DMS79 (cell line): ENCODE data around the gene SFMBT2.

Experiments
- DNase-seq: peaks from one replicate; lab custom pipeline; 2025; lab: John Stamatoyannopoulos, UW

Gene SFMBT2

DNA sequence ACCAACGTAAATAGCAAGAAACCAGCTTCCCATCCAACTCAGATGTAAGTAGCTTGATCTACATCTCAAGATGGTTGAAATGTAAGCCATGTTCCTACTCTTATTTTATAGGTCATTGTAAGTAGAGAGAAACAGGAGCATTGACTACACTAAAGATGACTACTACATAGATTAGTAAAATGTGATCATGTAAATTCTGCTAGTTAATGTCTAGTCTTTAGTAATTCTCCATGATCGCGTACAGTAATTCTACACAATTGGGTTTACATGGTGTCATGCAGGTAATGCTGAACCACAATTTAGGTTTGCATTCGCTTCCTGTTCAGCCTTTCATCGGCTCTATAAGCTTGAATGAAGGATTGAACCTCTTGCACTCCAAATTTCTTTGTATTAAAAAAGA is 14.9 kb upstream of the SFMBT2 start:
- DNase-seq: no peak

DNA sequence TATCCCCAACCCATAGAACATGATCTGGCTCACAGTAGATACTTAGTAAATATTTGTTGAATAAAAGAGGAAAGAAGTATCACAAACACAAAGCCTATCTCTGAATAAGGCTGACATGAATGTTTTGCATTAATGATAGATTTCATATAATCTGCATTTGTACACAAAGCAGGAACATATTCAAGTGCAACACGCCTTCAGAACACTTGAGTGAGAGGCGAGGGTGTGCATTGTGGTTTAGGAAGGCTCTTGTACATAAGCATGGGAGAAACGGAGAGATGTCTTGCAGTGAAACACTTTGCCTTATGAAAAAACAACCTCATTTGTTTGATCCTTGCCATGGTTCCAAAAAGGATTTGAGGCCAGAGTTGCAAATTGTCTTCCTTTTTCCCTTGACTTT is 14.1 kb upstream of the SFMBT2 start:
- no peak for DNase-seq

DNA sequence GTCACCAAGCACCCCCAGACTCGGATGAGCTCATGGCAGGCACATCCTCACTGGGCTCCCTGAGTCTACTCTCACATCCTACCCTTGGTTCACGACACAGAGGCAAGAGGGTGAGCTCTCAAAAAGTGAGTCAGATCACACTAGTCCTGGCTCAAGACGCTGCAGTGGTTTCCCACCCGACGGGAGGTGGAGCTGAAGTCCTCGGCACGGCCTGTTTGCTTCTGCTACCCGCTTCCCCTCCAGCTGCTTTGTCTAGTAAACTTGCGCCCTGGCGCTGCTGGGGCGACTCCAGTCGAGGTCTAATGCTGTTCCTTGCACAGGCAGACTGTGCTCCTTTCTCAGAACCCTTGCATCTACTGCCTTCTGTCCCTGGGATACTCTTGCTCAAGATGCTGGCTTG is 13.5 kb upstream of the SFMBT2 start:
- DNase-seq: no peak

DNA sequence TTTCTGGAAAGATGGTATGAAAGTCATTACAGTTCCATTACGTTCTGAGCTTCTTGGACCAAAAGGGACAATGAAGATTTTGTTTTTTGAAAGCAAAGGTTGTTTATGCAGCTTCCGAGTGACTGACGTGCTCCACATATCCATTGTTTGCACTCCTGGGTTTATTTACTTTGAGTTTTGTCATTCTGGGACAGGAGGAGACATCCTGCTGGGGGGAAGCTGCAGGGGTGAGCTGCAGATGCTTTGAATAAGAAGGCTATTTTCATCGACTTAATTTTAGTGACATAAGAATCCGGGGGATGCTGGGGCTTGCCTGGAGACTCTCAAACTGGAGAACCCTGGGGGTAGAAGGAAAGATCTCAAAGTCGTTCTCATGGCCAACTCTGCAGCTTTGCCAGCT is 12.7 kb upstream of the SFMBT2 start:
- no peak for DNase-seq

DNA sequence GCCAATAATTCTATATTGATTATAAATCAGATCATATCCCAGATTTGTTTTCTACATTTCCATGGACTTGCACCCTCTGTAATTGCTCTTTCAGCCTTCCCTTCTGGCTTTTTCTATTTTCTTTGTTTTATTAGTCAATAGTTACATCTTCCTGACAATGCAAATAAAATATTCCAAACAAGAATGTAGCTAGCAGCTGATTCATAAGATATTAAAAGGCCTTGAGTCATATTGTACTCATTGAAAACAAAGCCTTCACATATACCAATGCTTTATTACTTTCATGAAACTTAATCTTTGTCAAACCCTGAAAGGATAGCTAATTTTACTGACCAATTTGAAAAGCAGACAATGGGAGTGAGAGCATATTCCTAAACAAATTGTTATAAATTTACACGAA is 10.7 kb upstream of the SFMBT2 start:
- no peak for DNase-seq

DNA sequence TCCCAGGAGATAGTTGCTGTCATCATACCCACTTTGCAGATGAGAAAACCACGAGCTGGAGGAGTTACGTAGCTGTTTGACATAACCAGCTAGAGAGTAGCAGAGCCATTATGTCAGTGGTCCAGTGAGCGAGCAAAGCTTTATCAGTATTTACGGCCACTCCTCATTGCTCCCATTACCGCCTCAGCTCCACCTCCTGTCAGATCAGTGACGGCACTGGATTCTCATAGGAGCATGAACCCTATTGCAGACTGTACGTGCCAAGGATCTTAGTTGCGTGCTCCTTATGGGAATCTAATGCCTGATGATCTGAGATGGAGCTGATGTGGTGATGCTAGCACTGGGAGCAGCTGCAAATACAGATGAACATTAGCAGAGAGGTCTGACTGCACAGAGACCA is 9.2 kb upstream of the SFMBT2 start:
- DNase-seq: no peak

DNA sequence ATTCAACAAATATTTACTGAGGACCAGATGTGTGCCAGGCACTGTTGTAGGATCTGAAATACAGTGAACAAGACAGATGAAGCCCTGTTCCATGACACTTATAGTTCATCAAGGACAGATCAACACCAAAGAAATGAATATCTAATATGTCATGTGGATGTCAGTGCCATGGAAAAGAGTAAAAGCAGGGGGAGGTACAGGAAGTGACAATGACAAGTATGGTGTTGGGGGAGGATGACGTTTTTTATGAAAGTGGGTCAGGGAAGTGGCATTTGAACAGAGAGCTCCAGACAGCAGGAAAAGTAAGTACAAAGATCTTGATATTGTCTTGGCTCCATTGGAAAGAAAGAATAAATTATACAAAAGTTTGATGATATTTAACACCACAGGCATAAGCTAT is 7.0 kb upstream of the SFMBT2 start:
- DNase-seq: no peak

DNA sequence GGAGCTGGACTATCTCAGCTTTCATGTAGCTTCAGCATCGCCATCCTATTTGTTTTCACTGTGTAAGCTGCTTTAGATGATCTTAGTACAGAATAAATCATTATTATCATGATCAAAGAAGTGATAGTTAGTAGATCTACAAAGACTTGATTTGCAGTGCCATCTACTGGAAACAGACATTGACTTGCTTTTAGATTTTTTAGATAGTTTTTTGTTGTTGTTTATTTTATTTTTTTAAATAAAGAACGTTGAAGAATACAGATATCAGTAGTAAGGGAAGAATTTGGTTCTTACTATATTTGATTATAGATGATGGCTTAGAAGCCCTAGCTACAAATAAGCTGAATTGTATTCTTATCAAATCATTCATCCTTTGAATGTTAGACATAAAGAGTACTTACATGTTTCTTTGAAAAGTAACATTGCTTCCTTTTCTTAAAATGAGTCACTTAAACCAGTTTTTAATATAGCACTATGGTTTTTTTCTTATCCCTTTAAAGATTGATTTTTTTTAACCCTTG is 6.3 kb upstream of the SFMBT2 start:
- no peak for DNase-seq

DNA sequence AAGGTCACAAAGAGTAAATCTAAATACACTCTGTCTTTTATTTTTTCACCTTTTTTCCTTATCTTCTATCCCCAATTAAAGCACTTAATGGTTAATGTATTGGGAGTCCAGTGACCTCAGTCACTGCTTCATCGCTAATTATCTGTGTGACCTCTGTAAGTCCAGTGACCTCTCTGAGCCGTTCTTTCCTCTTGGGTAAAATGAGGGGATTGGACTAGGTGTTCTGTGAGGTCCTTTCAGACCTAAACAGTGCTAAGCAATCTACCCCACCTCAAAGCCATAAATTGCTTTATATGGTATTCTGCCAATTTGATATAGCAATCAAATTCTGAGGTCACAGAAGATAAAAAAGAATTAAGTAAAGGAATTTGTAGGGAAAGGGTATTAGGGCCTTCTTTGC is 3.9 kb upstream of the SFMBT2 start:
- DNase-seq: no peak

DNA sequence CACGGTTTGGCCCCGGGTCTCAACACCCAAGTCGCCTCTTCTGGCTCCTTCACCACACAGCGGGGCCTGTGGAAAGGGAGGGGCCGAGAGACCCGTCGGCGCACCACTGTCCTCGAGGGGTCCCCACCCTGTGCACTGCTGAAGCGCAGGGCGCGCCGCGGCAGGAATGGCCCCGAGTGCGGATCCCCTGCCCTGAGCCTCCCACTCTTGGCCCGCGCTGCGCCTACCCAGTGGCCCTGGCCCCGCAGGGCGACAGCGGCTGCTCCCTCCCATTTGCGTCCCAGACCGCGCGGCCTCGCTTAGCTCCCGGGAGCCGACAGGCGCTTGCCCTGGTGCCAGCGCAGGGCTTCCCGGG is 2.1 kb upstream of the SFMBT2 start:
- DNase-seq: no peak

DNA sequence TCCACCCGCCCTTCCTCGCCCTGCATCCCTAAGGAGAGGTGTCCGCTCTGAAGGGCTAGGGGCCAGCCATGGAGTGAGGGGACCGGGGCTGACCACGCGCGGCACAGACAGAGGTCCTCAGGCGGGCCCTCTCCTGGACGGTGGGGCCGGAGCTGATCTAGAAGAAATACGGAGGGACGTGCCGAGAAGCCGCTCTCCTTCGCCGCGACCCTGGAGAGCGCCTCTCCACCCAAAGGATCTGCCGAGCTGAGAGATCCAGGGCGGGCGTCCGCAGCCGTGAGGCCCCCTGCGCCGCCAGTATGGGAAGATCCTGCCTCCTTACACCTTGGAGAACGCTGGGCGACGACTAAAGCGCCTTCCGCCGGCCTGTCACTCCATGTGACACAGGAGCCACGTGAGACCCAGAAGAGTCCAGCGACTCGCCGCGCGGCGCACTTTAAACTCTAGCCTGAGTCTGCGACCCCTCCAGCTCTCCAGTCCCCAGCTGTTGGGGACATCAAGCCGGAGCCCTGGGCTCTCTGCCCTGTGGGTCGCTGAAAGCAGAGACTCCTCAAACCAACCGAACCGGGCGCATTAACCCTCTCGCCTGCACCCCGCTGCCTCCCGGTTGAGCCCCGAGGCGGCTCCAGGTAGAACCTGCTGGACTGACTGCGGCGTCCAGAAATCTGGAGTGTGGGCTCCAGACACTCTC is 1.5 kb upstream of the SFMBT2 start:
- DNase-seq: no peak

DNA sequence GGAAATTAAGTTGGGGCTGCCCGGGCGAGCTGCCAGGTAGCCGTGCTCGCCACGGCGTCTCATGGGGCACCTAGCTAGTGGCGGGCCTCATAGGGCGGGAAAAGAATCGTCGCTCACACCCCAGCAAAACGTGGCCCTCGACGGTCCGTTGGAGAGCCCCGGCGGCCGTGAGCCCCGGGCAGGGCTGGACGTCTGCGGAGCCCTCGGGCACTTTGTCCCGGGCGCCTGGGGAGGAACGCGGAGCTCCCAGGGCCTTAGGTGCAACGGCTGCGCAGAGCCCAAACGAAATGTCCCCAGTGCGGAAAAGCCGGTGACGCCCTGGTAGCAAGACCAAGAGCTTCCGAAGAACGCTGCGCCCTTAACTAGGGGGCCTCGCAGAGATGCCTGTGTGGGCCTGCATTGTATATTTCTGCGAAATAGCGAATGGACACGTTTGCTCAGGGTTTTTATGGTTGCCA is 866 bp upstream of the SFMBT2 start:
- no peak for DNase-seq

DNA sequence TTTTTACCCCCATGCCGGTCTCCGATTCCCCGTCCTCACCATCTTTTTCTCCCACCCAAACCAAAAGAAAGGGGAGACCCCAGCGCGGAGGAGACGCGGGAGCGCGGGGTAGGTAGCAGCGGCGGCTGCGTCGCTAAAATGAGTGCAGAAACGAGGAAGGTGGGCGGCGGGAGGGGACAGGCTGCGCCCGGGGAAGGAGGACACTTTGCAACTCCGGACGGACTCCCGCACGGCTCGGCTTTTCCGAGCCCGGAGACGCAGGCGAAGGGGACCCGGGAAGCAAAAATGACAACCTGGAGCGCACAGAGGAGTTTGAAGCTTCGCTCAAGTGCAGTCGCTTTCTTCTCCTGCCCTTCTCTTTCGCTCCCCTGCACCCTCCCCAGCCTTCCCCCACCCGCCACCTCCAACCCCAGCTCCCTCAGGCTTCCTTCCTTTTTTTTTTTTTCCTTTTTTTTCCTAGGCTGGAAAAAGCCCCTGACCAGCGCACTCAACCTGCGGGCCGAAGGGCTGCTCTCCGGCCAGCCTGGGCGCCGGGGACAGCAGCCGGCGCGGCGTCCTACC is 453 bp downstream of the SFMBT2 start:
- DNase-seq: no peak

DNA sequence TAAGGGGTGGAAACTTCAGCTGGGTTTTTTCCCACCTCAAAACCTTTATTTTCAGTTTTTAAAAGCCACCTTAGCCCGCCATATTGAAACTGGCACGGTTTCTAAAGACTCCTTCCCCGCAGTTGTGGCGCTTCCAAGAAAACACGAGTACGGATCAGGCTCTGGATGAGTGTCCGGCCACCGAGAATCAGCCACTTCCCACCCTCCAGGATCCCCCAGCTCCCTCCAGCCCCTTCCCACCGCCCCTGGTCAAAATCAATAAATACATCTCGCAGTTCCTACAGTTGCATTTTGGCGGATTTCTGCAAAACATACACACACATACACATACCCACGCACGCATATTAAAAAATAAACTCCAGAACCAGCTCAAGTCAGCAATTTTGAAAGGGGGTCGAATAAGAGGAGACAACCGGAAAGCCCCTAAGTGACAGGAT is 1.1 kb downstream of the SFMBT2 start:
- DNase-seq: no peak

DNA sequence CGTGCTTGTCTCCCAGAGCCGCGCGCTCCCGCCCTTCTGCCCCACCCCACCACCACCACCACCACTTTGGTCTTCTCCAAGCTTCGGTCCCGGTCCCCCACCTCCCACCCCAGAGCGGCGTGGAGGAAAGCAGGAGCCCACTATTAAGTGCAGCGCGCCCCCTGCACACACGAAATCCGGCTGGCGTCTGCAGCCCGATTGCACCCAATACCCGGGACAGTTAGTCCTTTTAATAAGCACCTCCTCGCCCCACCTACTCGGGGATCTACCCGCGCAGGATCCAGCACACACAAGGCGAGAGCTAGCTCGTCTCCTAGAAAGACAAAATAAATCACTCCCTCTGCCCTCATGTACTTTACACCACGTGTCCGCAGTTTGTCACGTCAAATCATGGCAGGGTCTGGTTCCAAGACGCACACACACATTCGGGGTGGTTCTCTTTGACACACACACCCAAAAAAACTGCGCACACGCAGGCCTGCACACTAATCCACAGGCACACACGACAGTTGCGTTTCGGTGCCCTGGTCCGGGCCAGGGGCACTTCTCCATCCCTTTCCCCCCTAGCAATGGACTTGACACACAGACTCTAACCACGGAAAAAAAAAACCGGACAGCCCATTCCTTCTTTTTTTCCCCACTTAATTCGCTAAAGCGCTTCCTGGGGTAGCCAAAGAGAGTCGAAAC is 1.6 kb downstream of the SFMBT2 start:
- no peak for DNase-seq

DNA sequence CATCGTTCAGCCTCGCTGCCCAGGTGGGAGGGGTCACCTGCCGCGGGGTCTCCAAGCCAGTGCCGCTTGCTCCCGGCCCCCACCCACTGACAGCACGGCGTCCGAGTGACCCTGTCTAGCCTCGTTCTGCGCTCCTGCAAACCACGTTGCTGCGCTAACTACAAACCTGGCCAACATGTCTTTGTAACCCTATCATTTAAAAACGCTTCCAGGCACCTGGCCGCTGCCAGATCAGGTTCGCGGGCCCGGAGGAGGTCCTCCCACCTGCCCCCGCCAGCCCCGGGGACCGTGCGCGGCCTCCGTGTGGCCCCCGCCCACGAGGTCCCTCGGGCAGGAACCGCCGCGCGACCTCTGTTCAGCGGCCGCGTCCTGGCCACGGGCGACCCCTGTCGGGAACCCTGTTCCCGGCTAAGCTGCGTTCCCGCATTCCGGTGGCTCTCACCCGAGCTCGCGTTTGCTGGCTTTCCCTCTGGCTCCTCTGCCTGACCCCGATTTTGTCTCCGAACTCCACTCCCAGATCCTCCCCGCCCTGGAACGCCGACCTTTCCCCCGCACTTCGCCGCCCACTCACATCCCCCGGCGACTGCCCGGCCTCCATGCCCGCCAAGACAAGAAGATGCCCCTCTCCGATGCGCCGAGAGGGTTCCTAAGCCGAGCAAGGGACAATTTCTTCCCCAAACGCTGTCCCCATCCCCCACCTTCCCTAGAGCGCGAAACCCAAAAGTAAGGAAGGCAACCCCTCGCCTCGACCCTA is 2.4 kb downstream of the SFMBT2 start:
- DNase-seq: no peak

DNA sequence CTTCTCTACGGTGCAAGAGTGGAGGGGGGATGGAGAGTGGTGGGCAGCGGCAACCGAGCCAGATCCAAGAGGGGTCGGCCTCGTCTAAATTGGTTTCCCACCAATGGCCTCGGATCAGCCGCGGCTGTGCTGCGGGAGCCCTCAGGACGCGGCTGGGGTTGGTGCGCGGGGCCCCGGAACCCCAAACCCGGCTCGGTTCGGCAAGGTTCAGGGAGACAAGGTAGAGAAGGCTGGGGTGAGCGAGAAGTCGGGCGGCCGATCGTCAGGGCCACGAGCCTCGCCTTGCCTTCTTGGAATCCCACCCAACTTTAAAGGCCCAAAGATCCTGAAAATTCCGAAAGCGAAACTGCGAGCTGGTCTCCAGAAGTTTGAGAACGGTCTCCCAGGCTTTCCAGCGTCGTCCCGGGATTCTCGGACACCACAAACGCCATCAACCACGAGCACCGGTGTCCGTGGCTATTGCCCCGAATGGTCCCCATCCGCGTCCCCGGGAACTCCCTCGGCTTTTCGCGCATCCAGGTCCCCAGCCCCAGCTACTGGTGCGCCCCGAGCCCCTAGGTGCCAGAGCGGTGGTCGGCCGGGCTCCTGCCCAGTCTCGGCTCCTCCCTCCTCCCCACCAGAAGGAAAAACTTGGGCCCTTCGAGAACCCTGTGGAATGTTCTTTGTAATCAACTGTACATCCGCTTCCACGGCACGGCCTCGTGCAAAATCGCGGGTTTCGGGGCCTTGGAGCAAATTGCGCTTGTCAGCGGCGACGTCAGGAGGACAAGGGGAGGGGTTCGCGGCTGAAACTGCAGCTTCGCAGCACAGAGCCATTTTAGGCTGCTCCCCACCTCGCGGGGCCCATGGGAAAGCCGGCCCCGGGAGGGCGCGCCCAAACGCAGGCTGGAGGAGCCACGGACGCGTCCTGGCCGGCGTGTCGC is 3.2 kb downstream of the SFMBT2 start:
- no peak for DNase-seq

DNA sequence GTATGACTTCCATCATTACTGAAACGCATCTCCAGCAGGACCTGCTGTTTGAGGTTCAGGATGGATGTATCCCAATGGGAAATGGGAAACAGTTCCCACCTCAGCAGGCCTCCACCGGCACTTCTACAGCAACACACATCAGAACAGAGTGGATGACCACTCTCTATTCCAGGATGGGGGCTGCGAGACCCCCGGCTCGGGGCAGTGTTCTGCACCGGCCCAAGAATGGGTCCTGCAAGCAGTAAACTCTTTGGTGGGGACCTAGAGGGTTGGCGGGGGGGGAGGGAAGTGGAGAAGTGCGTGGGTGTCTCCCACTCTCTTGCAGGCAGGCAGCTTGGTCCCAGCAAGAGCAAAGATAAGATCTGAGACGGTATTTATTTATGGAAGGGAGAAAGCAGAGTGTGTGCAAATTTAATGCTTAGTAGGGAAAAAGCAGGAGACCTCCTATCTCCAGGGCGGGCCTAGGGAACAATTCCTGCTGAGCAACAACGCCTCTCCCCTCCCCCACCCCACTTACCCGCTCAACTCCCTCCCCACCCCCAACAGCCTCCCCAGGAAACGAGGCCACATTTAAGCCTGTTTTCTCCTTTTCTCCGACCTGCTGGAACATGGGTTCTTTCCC is 4.0 kb downstream of the SFMBT2 start:
- no peak for DNase-seq

DNA sequence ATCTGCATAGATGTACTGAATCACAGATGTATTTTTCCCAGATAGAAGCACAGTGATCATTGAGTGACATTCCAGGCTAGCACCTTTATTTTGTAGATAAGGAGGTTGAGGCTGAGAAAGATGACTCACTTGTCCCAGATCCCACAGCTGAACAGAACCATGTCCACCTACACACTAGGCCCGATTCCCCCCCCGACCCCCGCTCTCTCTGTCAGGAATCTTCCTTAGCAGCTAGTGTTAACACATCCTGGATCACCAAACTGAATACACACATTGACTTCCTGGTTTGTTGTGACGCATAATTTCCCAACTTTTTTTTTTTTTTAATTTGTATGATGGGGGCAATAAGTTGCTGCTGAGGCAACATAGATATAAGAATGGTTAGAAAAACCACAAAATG is 5.2 kb downstream of the SFMBT2 start:
- DNase-seq: no peak

DNA sequence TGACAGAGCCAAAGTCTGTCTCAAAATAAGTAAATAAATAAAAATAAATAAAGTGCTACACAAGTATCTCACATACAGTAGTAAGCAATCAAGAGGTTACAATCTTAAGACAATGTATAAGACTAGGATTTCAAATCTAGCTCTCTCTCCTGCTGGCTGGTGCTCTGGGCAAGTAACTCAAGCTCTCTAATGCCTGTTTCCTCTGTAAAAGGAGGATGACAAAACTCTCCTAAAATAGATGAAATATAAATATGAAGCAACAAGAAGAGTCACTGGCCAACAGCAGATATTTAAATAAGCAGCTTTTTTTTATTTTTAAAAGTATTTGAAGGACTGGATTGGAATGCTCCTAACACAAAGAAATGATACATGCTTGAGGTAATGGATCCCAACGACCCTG is 7.2 kb downstream of the SFMBT2 start:
- DNase-seq: no peak

DNA sequence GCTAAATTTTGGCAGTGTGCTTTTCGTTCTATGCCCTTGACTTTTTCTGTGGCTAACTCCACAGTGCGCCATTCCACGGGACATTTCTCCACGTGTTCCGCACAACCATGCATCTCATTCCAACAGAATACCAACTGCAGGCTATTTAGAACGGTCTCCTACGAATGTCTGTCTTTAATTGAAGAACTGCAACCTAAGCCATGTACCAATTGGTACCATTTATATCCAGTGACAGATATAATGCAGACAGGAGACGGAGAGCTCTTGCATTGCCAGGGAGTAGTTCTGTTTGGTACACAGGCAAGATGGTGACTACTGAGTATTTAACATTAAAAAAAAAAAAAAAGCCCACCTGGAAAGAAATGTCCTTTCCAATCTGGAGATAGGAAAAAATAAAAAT is 9.1 kb downstream of the SFMBT2 start:
- no peak for DNase-seq
